ENCODE results near the gene DCDC2B.
"Not testable (repeated sequence)": the region's sequence is repeated elsewhere in the genome, so short reads cannot be mapped to it uniquely, and the experiment has no call there.

DCDC2B gene

DNA sequence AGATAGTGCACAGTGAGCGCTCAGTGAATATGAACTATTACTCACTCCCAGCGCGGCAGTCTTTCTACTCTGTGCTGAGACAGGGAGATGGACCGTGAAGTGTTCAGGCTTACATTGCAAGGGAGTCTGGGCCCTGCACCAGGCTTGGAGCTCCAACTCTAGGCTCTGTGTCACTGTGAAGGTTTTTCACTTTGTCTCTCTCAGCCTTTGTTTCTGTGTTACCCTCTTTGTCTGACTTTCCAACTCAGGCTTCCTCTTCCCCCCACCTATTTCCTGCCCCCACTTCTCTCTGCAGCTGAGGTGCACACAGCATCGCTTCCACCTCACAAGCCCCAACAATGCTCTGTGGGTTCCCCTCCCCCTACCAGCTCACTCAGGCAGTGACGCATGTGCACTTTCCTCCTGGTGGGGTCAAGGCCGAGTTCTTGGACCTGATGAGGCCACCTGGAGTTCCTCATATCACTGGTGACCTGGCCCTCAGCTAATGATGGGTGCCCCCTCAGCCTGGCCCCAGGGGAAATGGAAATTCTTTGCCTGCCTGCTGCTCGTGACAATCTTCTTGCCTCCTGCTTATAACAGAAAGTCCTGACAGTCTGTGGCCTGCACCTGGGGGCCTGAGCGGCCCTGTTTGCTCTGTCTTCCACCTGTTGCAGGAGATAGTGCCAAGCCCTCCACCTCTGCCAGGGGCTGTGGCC, 41.1 kb downstream of the DCDC2B start:
- FAIRE-seq, result no peak
- TF ChIP-seq POLR2A (IDR thresholded peaks at IDR 0.05; ENCODE audit: low read depth, low read length), result no peak
- no peak for DNase-seq (ENCODE audit: insufficient read length, low spot score)

DNA sequence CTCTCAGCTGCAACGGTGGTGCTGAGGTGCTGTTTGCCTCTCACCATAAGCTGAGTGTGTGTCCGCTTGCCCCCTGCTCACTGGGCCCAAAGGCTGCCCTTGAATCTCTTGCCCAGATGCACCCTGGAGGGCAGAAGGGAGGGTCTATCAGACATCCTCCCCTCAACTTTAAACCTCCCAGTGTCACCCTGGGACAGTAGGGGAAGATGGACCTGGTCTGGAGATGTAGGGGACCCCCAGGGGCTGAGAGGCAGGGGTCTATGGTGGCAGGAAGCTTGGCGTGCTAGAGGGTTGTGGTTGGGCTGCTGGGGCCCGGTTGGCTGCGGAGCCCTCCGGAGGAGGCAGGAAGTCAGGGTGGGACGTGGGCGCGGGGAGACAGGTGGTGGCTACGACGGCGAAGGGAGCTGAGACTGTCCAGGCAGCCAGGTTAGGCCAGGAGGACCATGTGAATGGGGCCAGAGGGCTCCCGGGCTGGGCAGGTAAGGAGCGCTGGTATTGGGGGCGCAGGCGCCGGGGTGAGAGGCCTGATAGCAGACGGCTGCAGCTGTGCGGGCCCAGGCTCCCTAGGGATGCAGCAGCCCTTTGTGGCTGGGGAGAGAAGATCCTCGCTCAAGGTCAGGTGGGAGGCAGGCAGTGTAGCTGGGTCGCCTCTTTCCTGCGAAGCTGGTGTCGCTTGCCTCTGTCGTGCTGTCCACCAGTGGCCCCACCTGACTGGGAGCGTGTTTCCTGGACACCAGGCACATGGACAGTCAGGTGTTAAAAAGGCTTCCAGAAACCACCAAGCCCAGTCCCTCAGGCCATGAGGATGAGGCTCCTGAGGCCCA, 42.2 kb downstream of the DCDC2B start, which contains the start of gene LCK:
TSS of gene LCK (plus strand) at position 373 of the 824 bp plus-strand sequence. CDS start 23,065 bp downstream, outside the sequence.
- no peak for DNase-seq (ENCODE audit: insufficient read length, low spot score)
- no peak for FAIRE-seq
- TF ChIP-seq POLR2A (IDR thresholded peaks at IDR 0.05; ENCODE audit: low read depth, low read length), result no peak

DNA sequence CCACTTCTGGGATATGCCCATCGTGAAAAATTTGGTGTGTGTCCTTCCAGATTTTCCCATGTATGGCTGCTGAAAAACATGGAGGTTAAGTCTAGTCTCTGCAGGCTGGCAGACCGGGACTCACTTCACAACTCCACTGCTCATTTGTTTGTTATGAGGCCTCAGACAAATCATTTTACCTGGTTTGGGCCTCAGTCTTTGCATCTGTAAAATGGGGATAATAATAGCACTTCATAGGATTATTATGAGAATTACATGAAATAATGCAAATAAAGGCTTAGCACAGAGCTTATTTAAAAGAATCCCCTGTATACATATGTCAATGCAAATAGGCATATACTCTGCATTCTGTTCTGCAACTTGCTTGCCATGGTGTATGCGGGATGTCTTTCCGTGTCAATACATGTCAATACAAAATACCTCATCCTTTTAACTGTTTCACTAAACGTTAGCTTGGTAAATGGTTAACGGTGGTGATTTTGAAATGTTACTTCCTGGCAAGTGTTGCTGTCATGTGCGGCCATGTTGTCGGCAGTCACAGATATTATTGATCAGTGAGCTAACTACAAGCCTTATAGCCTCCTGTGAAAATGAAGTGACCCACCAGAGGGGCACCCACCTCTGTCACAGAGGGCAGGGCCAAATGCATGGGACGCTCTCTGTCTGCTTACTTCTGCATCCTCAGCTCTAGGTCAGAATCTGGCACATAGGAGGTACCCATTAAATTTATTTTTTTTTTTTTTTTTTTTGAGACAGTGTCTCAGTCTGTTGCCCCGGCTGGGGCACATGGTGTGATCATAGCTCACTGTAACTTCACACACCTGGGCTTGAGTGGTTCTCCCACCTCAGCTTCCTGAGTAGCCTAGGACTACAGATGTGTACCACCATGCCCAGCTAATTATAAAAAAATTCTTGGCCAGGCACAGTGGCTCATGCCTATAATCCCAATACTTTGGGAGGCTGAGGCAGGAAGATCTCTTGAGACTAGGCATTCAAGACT, 46.5 kb downstream of the DCDC2B start:
- FAIRE-seq (no peak), DNase-seq (ENCODE audit: insufficient read length, low spot score) (no peak)
- no peak for TF ChIP-seq POLR2A (IDR thresholded peaks at IDR 0.05; ENCODE audit: low read depth, low read length)

DNA sequence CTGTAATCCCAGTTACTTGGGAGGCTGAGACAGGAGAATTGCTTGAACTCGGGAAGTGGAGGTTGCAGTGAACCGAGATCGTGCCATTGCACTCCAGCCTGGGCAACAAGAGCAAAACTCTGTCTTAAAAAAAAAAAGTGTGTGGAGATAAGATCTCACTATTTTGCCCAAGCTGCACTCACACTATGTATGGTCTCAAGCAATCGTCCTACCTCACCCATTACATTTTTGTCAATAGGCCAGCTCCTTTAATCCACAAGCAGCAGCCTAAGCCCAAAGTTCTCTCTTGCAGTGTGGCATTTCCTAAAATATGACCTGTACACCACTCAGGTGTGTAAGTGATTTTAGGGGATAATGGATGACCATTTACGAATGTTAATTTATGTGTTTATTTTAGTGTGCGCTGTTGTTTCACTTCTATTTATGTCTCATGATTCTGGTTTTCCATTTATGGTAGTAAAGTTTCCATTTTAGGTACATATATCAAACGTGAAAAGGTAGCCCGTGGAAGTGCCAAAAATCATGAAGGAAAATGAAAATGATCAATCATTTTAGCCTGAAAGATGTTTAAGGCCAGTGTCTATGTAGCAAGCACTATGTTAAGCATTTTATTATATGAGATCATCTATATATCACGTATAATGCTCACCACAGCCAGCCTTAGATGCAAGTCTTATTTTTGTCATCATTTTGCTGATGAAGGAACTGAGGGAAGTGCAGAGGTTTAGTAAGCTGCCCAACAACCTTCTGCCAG, 47.8 kb downstream of the DCDC2B start:
- TF ChIP-seq POLR2A (IDR thresholded peaks at IDR 0.05; ENCODE audit: low read depth, low read length), result no peak
- FAIRE-seq (no peak), DNase-seq (ENCODE audit: insufficient read length, low spot score) (no peak)

DNA sequence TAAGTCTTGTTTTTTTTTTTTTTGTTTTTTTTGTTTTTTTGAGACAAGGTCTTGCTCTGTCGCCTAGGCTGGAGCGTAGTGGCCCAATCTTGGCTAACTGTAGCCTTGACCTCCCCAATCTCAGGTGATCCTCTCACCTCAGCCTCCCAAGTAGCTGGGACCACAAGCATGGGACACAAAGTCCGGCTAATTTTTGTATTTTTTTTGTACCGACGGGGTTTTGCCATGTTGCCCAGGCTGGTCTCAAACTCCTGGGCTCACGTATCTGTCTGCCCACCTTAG, 48.3 kb downstream of the DCDC2B start:
- DNase-seq (ENCODE audit: insufficient read length, low spot score) (no peak), FAIRE-seq (no peak)
- TF ChIP-seq POLR2A (IDR thresholded peaks at IDR 0.05; ENCODE audit: low read depth, low read length), result no peak

DNA sequence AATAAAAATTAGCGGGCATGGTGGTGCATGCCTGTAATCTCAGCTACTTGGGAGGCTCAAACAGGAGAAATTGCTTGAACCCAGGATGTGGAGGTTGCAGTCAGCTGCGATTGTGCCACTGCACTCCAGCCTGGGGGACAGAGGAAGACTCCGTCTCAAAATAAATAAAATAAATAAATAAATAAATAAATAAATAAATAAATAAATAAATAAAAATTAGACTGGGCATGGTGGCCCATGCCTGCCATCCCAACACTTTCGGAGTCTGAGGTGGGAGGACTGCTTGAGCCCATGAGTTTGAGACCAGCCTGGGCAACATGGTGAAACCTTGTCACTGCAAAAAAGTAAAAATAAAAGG, 54.3 kb downstream of the DCDC2B start:
- not testable (repeated sequence) for DNase-seq (ENCODE audit: insufficient read length, low spot score); FAIRE-seq

DNA sequence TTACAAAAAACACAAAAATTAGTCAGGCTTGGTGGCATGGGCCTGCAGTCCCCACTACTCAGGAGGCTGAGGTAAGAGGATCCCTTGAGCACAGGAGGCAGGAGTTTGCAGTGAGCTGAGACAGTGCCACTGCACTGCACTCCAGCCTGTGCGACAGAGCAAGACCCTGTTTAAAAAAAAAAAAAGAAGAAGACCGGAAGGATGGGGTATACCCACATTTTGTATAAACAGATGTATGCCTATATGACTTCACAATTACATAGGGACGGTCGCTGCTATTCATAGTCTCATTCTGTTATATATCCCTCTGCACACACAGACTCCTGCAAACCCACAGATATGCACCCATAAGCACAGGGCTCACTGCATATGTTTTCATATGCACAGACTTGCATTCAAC, 54.9 kb downstream of the DCDC2B start:
- DNase-seq (ENCODE audit: insufficient read length, low spot score), result no peak
- TF ChIP-seq POLR2A (IDR thresholded peaks at IDR 0.05; ENCODE audit: low read depth, low read length), result no peak
- no peak for FAIRE-seq
